Measurements from ENCODE around the gene SPPL2B.

SPPL2B gene

DNA sequence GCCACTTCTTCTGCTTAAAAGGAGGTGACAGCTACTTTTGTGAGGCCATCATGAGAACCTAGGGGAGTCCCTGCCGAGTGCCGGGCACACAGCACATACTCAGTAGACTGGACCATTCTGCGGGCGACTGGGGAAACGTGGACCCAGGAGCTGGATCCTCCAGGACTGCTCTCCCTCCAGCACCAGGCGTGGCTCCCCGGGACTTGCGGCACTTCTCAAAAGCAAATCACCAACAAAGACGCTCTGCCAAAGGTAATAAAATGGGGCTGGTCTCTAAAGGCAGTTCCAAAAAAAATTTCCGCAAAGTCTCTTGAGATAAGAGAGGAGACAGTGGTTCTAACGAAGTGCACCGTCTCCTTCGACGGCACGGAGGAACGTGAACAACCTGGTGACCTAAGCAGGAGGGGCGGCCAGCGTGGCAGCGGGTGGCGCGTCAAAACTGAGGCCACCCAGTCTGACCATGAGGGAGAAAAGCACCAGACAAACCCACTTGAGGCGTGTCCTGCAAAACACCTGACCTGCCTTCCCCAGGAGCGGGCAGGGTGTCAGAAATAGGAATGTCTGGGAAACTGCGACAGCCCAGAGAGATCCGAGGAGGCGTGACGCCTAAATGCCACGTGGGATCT is 30.2 kb downstream of the SPPL2B start:
- H3K9ac ChIP-seq (ENCODE audit: low read depth, low read length), result no peak overlapping the region
- H3K9me3 ChIP-seq (ENCODE audit: insufficient read depth, low read depth, low read length), result no peaks in the 10 kb centered on the region
- H3K4me1 ChIP-seq (ENCODE audit: insufficient read depth, low read length), result peaks cover 4% of the 10 kb centered on the region; the same call in 1 of the 2 replicates
- H3K27ac ChIP-seq (ENCODE audit: low read depth, low read length), result no peak overlapping the region
- no peaks in the 10 kb centered on the region for H3K36me3 ChIP-seq (ENCODE audit: insufficient read depth, low read length)
- WGBS, result 80% methylated on average over 28 of the region's 28 CpGs
- H3K4me3 ChIP-seq (ENCODE audit: low read length), result no peak overlapping the region
- H3K27me3 ChIP-seq (ENCODE audit: insufficient read depth, low read length), result peaks cover 22% of the 10 kb centered on the region

GRCh38 chr19:2359992-2360685 is 31.7 kb downstream of the SPPL2B start, which contains the start of gene TMPRSS9:
TMPRSS9 (plus strand) TSS chr19:2360265; CDS start chr19:2389786, 29,521 bp downstream.
- Histone ChIP-seq H3K4me3 (ENCODE audit: low read length) (peak within 1 kb of the TSS; percentile 33; the same call in 1 of the 2 replicates), H3K27ac (ENCODE audit: low read depth, low read length) (no peak within 1 kb of the TSS), H3K9me3 (ENCODE audit: insufficient read depth, low read depth, low read length) (no peaks in the 10 kb centered on the region), H3K36me3 (ENCODE audit: insufficient read depth, low read length) (no peaks in the 10 kb centered on the region), H3K27me3 (ENCODE audit: insufficient read depth, low read length) (peaks cover 22% of the 10 kb centered on the region), H3K9ac (ENCODE audit: low read depth, low read length) (no peak within 1 kb of the TSS), H3K4me1 (ENCODE audit: insufficient read depth, low read length) (peaks cover 4% of the 10 kb centered on the region; the same call in 1 of the 2 replicates)
- WGBS, result 27% methylated on average over 37 of the region's 44 CpGs

GRCh38 chr19:2360833-2361232 is 32.3 kb downstream of the SPPL2B start:
- Histone ChIP-seq H3K9me3 (ENCODE audit: insufficient read depth, low read depth, low read length) (no peaks in the 10 kb centered on the region), H3K9ac (ENCODE audit: low read depth, low read length) (no peak overlapping the region), H3K27me3 (ENCODE audit: insufficient read depth, low read length) (peaks cover 22% of the 10 kb centered on the region), H3K4me3 (ENCODE audit: low read length) (no peak overlapping the region), H3K36me3 (ENCODE audit: insufficient read depth, low read length) (no peaks in the 10 kb centered on the region), H3K4me1 (ENCODE audit: insufficient read depth, low read length) (peaks cover 4% of the 10 kb centered on the region; the same call in 1 of the 2 replicates), H3K27ac (ENCODE audit: low read depth, low read length) (no peak overlapping the region)
- 85% methylated on average over 9 of the region's 11 CpGs for WGBS

DNA sequence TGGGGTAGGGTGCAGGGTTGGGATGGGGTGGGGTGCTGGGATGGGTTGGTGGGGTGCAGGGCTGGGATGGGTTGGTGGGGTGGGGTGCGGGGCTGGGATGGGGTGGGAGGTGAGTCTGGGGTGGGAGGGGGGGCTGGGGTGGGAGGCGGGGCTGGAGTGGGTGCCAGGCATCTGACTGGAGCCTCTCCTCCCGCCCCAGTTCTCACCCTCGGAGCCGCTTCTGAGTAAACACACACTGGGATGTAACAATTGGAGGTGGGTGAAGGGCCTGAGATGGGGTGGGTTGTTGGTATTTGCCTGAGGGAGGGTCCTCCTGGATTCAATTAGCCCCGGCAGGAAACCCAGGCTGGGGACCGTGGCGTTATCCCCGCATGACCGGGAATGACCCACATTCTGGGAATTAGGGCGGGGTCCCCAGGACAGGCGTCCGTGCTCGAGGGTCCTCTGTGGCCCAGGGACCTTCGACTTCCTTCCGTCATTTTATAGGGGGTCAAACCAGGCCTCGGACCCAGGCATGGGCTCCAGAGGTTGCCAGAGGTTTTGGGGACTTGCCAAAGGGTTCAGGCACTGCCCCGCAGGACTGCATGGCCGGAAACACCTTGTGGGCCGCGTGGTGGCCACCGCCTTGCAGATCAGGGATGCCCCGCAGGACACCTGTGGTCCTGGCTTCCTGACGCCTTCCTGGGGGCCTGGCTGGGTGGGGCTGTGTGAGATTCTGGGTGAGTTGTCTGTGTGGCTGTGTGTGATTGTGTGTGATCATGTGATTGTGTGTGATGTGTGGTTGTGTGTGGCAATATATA is 33.0 kb downstream of the SPPL2B start:
- H3K4me1 ChIP-seq (ENCODE audit: insufficient read depth, low read length), result peaks cover 4% of the 10 kb centered on the region; the same call in 1 of the 2 replicates
- H3K4me3 ChIP-seq (ENCODE audit: low read length), result no peak overlapping the region
- H3K9me3 ChIP-seq (ENCODE audit: insufficient read depth, low read depth, low read length), result no peaks in the 10 kb centered on the region
- peaks cover 22% of the 10 kb centered on the region for H3K27me3 ChIP-seq (ENCODE audit: insufficient read depth, low read length)
- WGBS, result 65% methylated on average over 22 of the region's 24 CpGs
- no peak overlapping the region for H3K9ac ChIP-seq (ENCODE audit: low read depth, low read length)
- H3K36me3 ChIP-seq (ENCODE audit: insufficient read depth, low read length), result no peaks in the 10 kb centered on the region
- no peak overlapping the region for H3K27ac ChIP-seq (ENCODE audit: low read depth, low read length)

DNA sequence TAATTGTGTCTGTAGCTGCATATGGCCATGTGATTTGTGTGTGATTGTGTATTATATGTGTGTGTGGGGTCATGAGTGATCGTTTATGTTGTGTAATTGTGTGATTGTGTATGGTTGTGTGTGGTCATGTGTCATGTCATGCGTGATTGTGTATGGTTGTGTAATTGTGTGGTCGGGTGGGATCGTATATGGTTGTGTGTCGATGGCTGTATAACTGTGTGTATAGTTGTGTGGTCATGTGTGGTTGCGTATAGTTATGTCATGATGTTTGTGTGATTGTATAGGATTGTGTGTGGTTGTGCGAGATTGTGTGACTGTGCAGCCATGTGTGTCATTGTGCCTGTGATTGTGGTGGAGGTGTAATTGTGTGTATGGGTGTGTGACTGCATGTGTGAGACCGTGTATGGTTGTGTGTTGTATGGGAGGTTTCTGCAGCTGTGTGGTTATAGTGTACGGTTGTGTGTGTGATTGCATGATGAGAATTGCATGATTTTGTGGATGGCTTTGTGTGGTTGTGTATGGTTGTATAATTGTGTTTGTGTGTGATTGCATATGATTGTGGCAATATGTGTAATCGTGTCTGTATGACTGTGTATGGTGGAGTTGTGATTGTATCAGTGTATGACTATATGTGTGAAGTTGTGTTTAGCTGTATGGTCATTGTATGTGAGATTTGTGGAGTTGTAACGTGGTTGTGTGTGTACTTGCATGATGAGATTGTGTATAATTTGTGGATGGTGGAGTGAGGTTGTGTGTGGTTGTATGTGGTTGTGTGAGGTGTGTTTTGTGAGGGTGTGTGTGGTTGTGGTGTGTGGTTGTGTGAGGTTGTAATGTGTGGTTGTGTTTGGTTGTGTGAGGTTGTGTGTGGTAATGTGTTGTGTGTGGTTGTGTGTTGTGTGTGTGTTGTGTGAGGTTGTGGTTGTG is 33.8 kb downstream of the SPPL2B start:
- H3K27me3 ChIP-seq (ENCODE audit: insufficient read depth, low read length), result peaks cover 22% of the 10 kb centered on the region

GRCh38 chr19:2362970-2363300 is 34.5 kb downstream of the SPPL2B start:
- Histone ChIP-seq H3K9me3 (ENCODE audit: insufficient read depth, low read depth, low read length) (no peaks in the 10 kb centered on the region), H3K27ac (ENCODE audit: low read depth, low read length) (no peak overlapping the region), H3K36me3 (ENCODE audit: insufficient read depth, low read length) (no peaks in the 10 kb centered on the region), H3K4me1 (ENCODE audit: insufficient read depth, low read length) (peaks cover 4% of the 10 kb centered on the region; the same call in 1 of the 2 replicates), H3K4me3 (ENCODE audit: low read length) (no peak overlapping the region), H3K9ac (ENCODE audit: low read depth, low read length) (no peak overlapping the region), H3K27me3 (ENCODE audit: insufficient read depth, low read length) (peaks cover 22% of the 10 kb centered on the region)
- WGBS, result 89% methylated on average over 15 of the region's 15 CpGs

More for the DNA sequence above, 33.8 kb downstream of the SPPL2B start:
- H3K36me3 ChIP-seq (ENCODE audit: insufficient read depth, low read length), result no peaks in the 10 kb centered on the region
- H3K4me1 ChIP-seq (ENCODE audit: insufficient read depth, low read length), result peaks cover 4% of the 10 kb centered on the region; the same call in 1 of the 2 replicates
- no peaks in the 10 kb centered on the region for H3K9me3 ChIP-seq (ENCODE audit: insufficient read depth, low read depth, low read length)
- WGBS, result 93% methylated on average over 11 of the region's 11 CpGs
- H3K4me3 ChIP-seq (ENCODE audit: low read length), result no peak overlapping the region
- no peak overlapping the region for H3K27ac ChIP-seq (ENCODE audit: low read depth, low read length)
- H3K9ac ChIP-seq (ENCODE audit: low read depth, low read length), result no peak overlapping the region

DNA sequence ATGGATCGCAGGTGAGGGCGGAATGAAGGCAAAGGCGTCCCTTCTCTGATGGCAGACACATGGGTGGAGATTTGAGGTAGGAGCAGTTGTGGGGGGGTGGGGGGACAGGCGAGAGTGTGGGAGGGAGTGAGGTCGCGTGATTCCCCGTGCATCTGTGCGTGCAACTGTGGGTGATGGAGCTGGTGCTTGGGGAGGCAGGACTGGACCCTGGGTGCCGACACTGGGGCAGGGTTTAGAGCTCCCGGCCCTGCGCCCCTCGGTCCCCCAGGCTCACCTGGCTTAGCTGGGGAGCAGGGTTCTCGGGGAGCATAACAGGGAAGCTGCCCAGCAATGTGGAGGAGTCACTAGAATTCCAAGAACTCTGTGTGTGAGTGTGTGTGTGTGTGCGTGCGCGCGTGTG is 34.9 kb downstream of the SPPL2B start:
- Histone ChIP-seq H3K4me1 (ENCODE audit: insufficient read depth, low read length) (peaks cover 4% of the 10 kb centered on the region; the same call in 1 of the 2 replicates), H3K36me3 (ENCODE audit: insufficient read depth, low read length) (no peaks in the 10 kb centered on the region), H3K9me3 (ENCODE audit: insufficient read depth, low read depth, low read length) (no peaks in the 10 kb centered on the region), H3K9ac (ENCODE audit: low read depth, low read length) (no peak overlapping the region), H3K27ac (ENCODE audit: low read depth, low read length) (no peak overlapping the region), H3K27me3 (ENCODE audit: insufficient read depth, low read length) (peaks cover 22% of the 10 kb centered on the region), H3K4me3 (ENCODE audit: low read length) (no peak overlapping the region)
- WGBS, result 85% methylated on average over 17 of the region's 17 CpGs

- WGBS, result 93% methylated on average over 10 of the region's 10 CpGs
- H3K27me3 ChIP-seq (ENCODE audit: insufficient read depth, low read length), result peaks cover 8% of the 10 kb centered on the region
- H3K36me3 ChIP-seq (ENCODE audit: insufficient read depth, low read length), result no peaks in the 10 kb centered on the region
- H3K4me1 ChIP-seq (ENCODE audit: insufficient read depth, low read length), result peaks cover 4% of the 10 kb centered on the region; the same call in 1 of the 2 replicates
- H3K27ac ChIP-seq (ENCODE audit: low read depth, low read length), result no peak overlapping the region
- H3K9ac ChIP-seq (ENCODE audit: low read depth, low read length), result no peak overlapping the region
- H3K4me3 ChIP-seq (ENCODE audit: low read length), result no peak overlapping the region
- no peaks in the 10 kb centered on the region for H3K9me3 ChIP-seq (ENCODE audit: insufficient read depth, low read depth, low read length)
Observed at GRCh38 chr19:2365201-2365970, 36.9 kb downstream of the SPPL2B start.

- 85% methylated on average over 16 of the region's 16 CpGs for WGBS
- Histone ChIP-seq H3K9me3 (ENCODE audit: insufficient read depth, low read depth, low read length) (no peaks in the 10 kb centered on the region), H3K27me3 (ENCODE audit: insufficient read depth, low read length) (no peaks in the 10 kb centered on the region), H3K9ac (ENCODE audit: low read depth, low read length) (no peak overlapping the region), H3K27ac (ENCODE audit: low read depth, low read length) (no peak overlapping the region), H3K36me3 (ENCODE audit: insufficient read depth, low read length) (no peaks in the 10 kb centered on the region), H3K4me1 (ENCODE audit: insufficient read depth, low read length) (no peaks in the 10 kb centered on the region), H3K4me3 (ENCODE audit: low read length) (no peak overlapping the region)
Observed at GRCh38 chr19:2371656-2372055, 43.2 kb downstream of the SPPL2B start.

DNA sequence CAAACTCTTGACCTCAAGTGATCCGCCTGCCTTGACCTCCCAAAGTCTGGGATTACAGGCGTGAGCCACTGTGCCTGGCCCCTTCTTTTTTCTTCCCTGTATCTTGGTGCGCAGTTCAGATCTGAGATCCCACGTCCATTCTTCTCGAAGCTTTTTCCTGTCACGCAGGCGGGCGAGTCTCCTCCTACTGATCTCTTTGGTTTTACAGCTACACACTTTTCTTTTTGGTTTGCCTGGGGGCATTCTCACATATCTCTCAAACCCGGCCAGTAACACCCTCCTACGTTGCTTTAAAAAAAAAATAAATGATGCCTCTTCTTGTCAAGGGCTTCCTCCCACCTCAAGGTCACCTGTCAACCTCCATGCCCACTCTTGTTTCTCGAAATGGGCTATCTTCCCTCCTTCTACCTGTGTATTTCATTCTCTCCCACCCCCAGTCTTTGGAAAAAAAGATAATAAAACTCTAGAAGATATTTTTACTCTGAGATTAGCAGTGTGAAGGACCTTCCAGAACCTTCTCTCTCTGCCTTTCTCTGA is 43.7 kb downstream of the SPPL2B start:
- 85% methylated on average over 11 of the region's 11 CpGs for WGBS
- Histone ChIP-seq H3K9me3 (ENCODE audit: insufficient read depth, low read depth, low read length) (no peaks in the 10 kb centered on the region), H3K4me1 (ENCODE audit: insufficient read depth, low read length) (no peaks in the 10 kb centered on the region), H3K27me3 (ENCODE audit: insufficient read depth, low read length) (no peaks in the 10 kb centered on the region), H3K4me3 (ENCODE audit: low read length) (no peak overlapping the region), H3K27ac (ENCODE audit: low read depth, low read length) (no peak overlapping the region), H3K9ac (ENCODE audit: low read depth, low read length) (no peak overlapping the region), H3K36me3 (ENCODE audit: insufficient read depth, low read length) (no peaks in the 10 kb centered on the region)
